Aorta (tissue), 5 donors: Measurements from ENCODE around the gene TENM4. TPM values are rescaled to one million over a fixed set of nuclear protein-coding genes. Genes with fewer than 3 reads are reported as not detected.

Experiments used
- ATAC-seq: fragments of 200-7000 bp; cut with Tn5 transposase; one replicate; pipeline ENCODE4 v1.9.1; 2022; ENCODE audit warnings: moderate library complexity; ENCODE audit not compliant: low FRiP score
- DNase-seq, 2 donors: peaks; one replicate each; pipeline ENCODE4 v3.0.0-alpha.2; 2020
- H3K27ac ChIP-seq, 2 donors: one replicate each; pipeline ENCODE4 v1.5.1; 2013; ENCODE audit warnings: low read length in 2 of 2, mild to moderate bottlenecking in 2 of 2, moderate library complexity in 2 of 2, control low read depth in 1 of 2, inconsistent platforms in 1 of 2, low read depth in 1 of 2
- H3K27me3 ChIP-seq, 2 donors: one replicate each; pipeline ENCODE4 v1.6.1; 2013; ENCODE audit warnings: control low read depth in 1 of 2, low read length in 1 of 2, mild to moderate bottlenecking in 1 of 2, moderate library complexity in 1 of 2; ENCODE audit not compliant: insufficient read depth in 2 of 2, control insufficient read depth in 1 of 2
- H3K36me3 ChIP-seq, 2 donors: one replicate each; pipeline ENCODE4 v1.6.1; 2013; ENCODE audit warnings: control low read depth in 1 of 2, low read length in 1 of 2, mild to moderate bottlenecking in 1 of 2; ENCODE audit not compliant: insufficient read depth in 2 of 2, control insufficient read depth in 1 of 2
- H3K4me1 ChIP-seq, 2 donors: one replicate each; pipeline ENCODE4 v1.6.1; 2013; ENCODE audit warnings: low read length in 2 of 2, control low read depth in 1 of 2, mild to moderate bottlenecking in 1 of 2, moderate library complexity in 1 of 2; ENCODE audit not compliant: insufficient read depth in 2 of 2, control insufficient read depth in 1 of 2
- H3K4me3 ChIP-seq, 2 donors: one replicate each; pipeline ENCODE4 v1.5.1; 2013; ENCODE audit warnings: low read length in 2 of 2, control low read depth in 1 of 2, mild to moderate bottlenecking in 1 of 2
- H3K9me3 ChIP-seq: one replicate; pipeline ENCODE4 v1.6.1; 2013; ENCODE audit warnings: mild to moderate bottlenecking, low read length; ENCODE audit not compliant: control insufficient read depth
- WGBS, 2 donors: extraction: QIAGEN DNeasy Blood & Tissue Kit; methylation state at CpG; one replicate each; pipeline ENCODE4 v1.1.7; 2013; 5-methylcytosine and 5-hydroxymethylcytosine counted together
- intact Hi-C, 2 donors: fragments of 100-400 bp; cut with DNase I; formaldehyde crosslinking; loops; one replicate each; pipeline versions ENCODE4 v1.14.2 to v1.15.0; 2022
- polyA plus RNA-seq, 2 donors: library from polyadenylated mRNA; stranded (reverse); fragments of 200-250 nt; gene quantifications; one replicate each; pipeline ENCODE4 v1.2.3, GENCODE V29; 2013
- total RNA-seq, 2 donors: library from RNA; stranded (reverse); fragmentation: NEBNext Ultra II Directional; extraction: Animal tissue kit (Norgen Biotek cat#: 25700); gene quantifications; one replicate each; pipeline ENCODE4 v1.2.1, GENCODE V29; 2021
- donor health status: healthy with polysubstance abuse.
- donor health status: Bipolar disorder and iron deficiency.
- donor health status: DM: no; HTN: no; CAD: no.
- donor health status: DM: no; HTN: no; CAD: no.
- donor health status: DM: yes; HTN: yes; CAD: no.

TENM4 gene
- total and polyA plus RNA-seq, 4 donors = 0.20 to 9.1 (median 2.5) TPM

- WGBS, 2 donors = 21 to 28% methylated on average over 7 of the region's 7 CpGs
- Histone ChIP-seq H3K9me3 (no peaks in the 10 kb centered on the region), H3K36me3 (no peaks in the 10 kb centered on the region), H3K27me3 (no peaks in the 10 kb centered on the region), H3K4me1 (no peaks in the 10 kb centered on the region), H3K4me3 (no peak overlapping the region), H3K27ac (peak overlapping the region in 1 of 2 donors; percentile 80)
- ATAC-seq (no peak), DNase-seq (no peak)
- intact Hi-C loops = loop anchor here in 1 of 2 donors (10.0 kb wide), 2 partner anchors 70 to 240 kb away; no protein-coding TSS in a partner anchor
Observed at GRCh38 chr11:79174045-79175008, 266.5 kb downstream of the TENM4 start.

GRCh38 chr11:79173615-79174014 is 267.2 kb downstream of the TENM4 start:
- intact Hi-C loops = loop anchor here in 1 of 2 donors (10.0 kb wide), 2 partner anchors 71 to 241 kb away; no protein-coding TSS in a partner anchor
- Histone ChIP-seq H3K4me1 (no peaks in the 10 kb centered on the region), H3K27me3 (no peaks in the 10 kb centered on the region), H3K4me3 (no peak overlapping the region), H3K36me3 (no peaks in the 10 kb centered on the region), H3K27ac (peak overlapping the region; percentile 55 to 57), H3K9me3 (no peaks in the 10 kb centered on the region)
- peak; percentile 78 for ATAC-seq
- WGBS, 2 donors = 3 to 9% methylated on average over 5 of the region's 5 CpGs
- DNase-seq = peak in 1 of 2 donors; percentile 50

GRCh38 chr11:79170321-79170720 is 270.5 kb downstream of the TENM4 start:
- DNase-seq = no peak
- intact Hi-C loops = loop anchor here in 1 of 2 donors (10.0 kb wide), 2 partner anchors 74 to 244 kb away; no protein-coding TSS in a partner anchor
- 90 to 91% methylated on average over 2 of the region's 2 CpGs for WGBS, 2 donors

GRCh38 chr11:79168530-79169110 is 272.2 kb downstream of the TENM4 start:
- DNase-seq (no peak), ATAC-seq (no peak)
- Histone ChIP-seq H3K27me3 (no peaks in the 10 kb centered on the region), H3K27ac (no peak overlapping the region), H3K4me1 (no peaks in the 10 kb centered on the region), H3K4me3 (no peak overlapping the region), H3K9me3 (no peaks in the 10 kb centered on the region), H3K36me3 (no peaks in the 10 kb centered on the region)
- intact Hi-C loops = no loop called here
- WGBS, 2 donors = 27 to 64% methylated on average over 3 of the region's 3 CpGs

More at GRCh38 chr11:79170321-79170720, 270.5 kb downstream of the TENM4 start:
- no peaks in the 10 kb centered on the region for H3K36me3 ChIP-seq
- ATAC-seq = no peak
- H3K9me3 ChIP-seq = no peaks in the 10 kb centered on the region
- no peak overlapping the region for H3K27ac ChIP-seq
- no peaks in the 10 kb centered on the region for H3K27me3 ChIP-seq
- H3K4me1 ChIP-seq = no peaks in the 10 kb centered on the region
- no peak overlapping the region for H3K4me3 ChIP-seq

GRCh38 chr11:79167510-79168188 is 273.2 kb downstream of the TENM4 start:
- WGBS, 2 donors = 85 to 88% methylated on average over 3 of the region's 3 CpGs
- H3K4me1 ChIP-seq = no peaks in the 10 kb centered on the region
- H3K27me3 ChIP-seq = no peaks in the 10 kb centered on the region
- intact Hi-C loops = no loop called here
- H3K4me3 ChIP-seq = no peak overlapping the region
- no peak for ATAC-seq
- no peak overlapping the region for H3K27ac ChIP-seq
- H3K9me3 ChIP-seq = no peaks in the 10 kb centered on the region
- no peak for DNase-seq
- H3K36me3 ChIP-seq = no peaks in the 10 kb centered on the region

- intact Hi-C loops = no loop called here
- WGBS, 2 donors = 92 to 96% methylated on average over 2 of the region's 2 CpGs
- no peak overlapping the region for H3K27ac ChIP-seq
- no peaks in the 10 kb centered on the region for H3K9me3 ChIP-seq
- no peak for DNase-seq
- H3K4me3 ChIP-seq = no peak overlapping the region
- H3K36me3 ChIP-seq = no peaks in the 10 kb centered on the region
- ATAC-seq = no peak
- no peaks in the 10 kb centered on the region for H3K27me3 ChIP-seq
- H3K4me1 ChIP-seq = no peaks in the 10 kb centered on the region
Observed at GRCh38 chr11:79165908-79166307, 274.9 kb downstream of the TENM4 start.

GRCh38 chr11:79160791-79161403 is 279.9 kb downstream of the TENM4 start:
- Histone ChIP-seq H3K27ac (no peak overlapping the region), H3K27me3 (no peaks in the 10 kb centered on the region), H3K4me1 (no peaks in the 10 kb centered on the region), H3K36me3 (no peaks in the 10 kb centered on the region), H3K9me3 (no peaks in the 10 kb centered on the region), H3K4me3 (no peak overlapping the region)
- intact Hi-C loops = no loop called here
- DNase-seq = no peak
- ATAC-seq = no peak
- WGBS, 2 donors = 67 to 69% methylated on average over 5 of the region's 5 CpGs
